HEK293 (cell line): ENCODE data around the gene C2CD2.

ENCODE experiments used
- CTCF ChIA-PET: fragments of 350-600 bp; formaldehyde crosslinking; extraction: SDS; loops from one replicate; lab custom pipeline; 2021; ENCODE audit warnings: antibody characterized with exemption; lab: Yijun Ruan, JAX
- POLR2A ChIA-PET: fragments of 300-600 bp; formaldehyde crosslinking; extraction: SDS; loops from one replicate; lab custom pipeline; 2020; ENCODE audit warnings: antibody characterized with exemption, inconsistent platforms; lab: Yijun Ruan, JAX
- H3K27ac ChIP-seq: fragments of 200-500 bp; sonication (Bioruptor generic); 2 replicates; pipeline ENCODE4 v1.5.1; 2014; ENCODE audit warnings: low read depth, low read length, control low read depth, inconsistent platforms; ENCODE audit errors: extremely low read depth
- H3K36me3 ChIP-seq, 2 experiments: fragments of 200-500 bp in 1 of 2; sonication (Bioruptor generic) in 1 of 2; 1 replicate in 1 of 2; 2 replicates in 1 of 2; pipeline ENCODE4 v1.5.1; 2014 to 2017; ENCODE audit warnings: inconsistent platforms in 2 of 2, low read length in 2 of 2; ENCODE audit not compliant: control insufficient read depth in 2 of 2, insufficient read depth in 1 of 2
- H3K4me1 ChIP-seq: fragments of 200-500 bp; sonication (Bioruptor generic); 2 replicates; pipeline ENCODE4 v1.5.1; 2014; ENCODE audit warnings: mild to moderate bottlenecking, low read length, inconsistent platforms; ENCODE audit not compliant: control insufficient read depth, insufficient read depth
- H3K4me3 ChIP-seq: 2 replicates; pipeline ENCODE4 v1.5.1; 2011; ENCODE audit warnings: low read depth, mild to moderate bottlenecking, control low read depth, low read length, moderate library complexity
- H3K9me3 ChIP-seq: fragments of 200-500 bp; sonication (Bioruptor generic); 2 replicates; pipeline ENCODE4 v1.5.1; 2014; ENCODE audit warnings: low read depth, low read length, inconsistent platforms; ENCODE audit not compliant: control insufficient read depth, insufficient read depth
- BCL11B ChIP-seq: fragments of 450-650 bp; formaldehyde crosslinking; IDR thresholded peaks from 2 replicates; pipeline ENCODE4 v1.5.1; 2016; ENCODE audit warnings: low read depth, missing biosample characterization, missing genetic modification characterization
- OSR2 ChIP-seq: fragments of 450-650 bp; formaldehyde crosslinking; IDR thresholded peaks from 2 replicates; pipeline ENCODE4 v1.5.1; 2016; ENCODE audit warnings: missing biosample characterization, missing genetic modification characterization
- SCRT1 ChIP-seq: fragments of 450-650 bp; formaldehyde crosslinking; IDR thresholded peaks from 2 replicates; pipeline ENCODE4 v1.5.1; 2016; ENCODE audit warnings: missing biosample characterization, missing genetic modification characterization, borderline replicate concordance
- SP2 ChIP-seq: fragments of 450-650 bp; formaldehyde crosslinking; IDR thresholded peaks from 2 replicates; pipeline ENCODE4 v1.5.1; 2016; ENCODE audit warnings: missing biosample characterization, missing genetic modification characterization
- ZIC2 ChIP-seq: fragments of 450-650 bp; formaldehyde crosslinking; IDR thresholded peaks from 2 replicates; pipeline ENCODE4 v1.5.1; 2016; ENCODE audit warnings: missing biosample characterization, missing genetic modification characterization
- ZNF132 ChIP-seq: fragments of 450-650 bp; formaldehyde crosslinking; IDR thresholded peaks from 2 replicates; pipeline ENCODE4 v1.5.1; 2017; ENCODE audit warnings: missing biosample characterization, missing genetic modification characterization, borderline replicate concordance
- ZNF169 ChIP-seq: fragments of 450-650 bp; formaldehyde crosslinking; IDR thresholded peaks from 2 replicates; pipeline ENCODE4 v1.5.1; 2016; ENCODE audit warnings: missing biosample characterization, missing genetic modification characterization
- ZNF223 ChIP-seq: fragments of 450-650 bp; formaldehyde crosslinking; IDR thresholded peaks from 2 replicates; pipeline ENCODE4 v1.5.1; 2016; ENCODE audit warnings: missing biosample characterization, missing genetic modification characterization
- ZNF391 ChIP-seq: fragments of 450-650 bp; formaldehyde crosslinking; IDR thresholded peaks from 2 replicates; pipeline ENCODE4 v1.5.1; 2016; ENCODE audit warnings: low read depth, missing biosample characterization, missing genetic modification characterization, borderline replicate concordance
- ZNF404 ChIP-seq: fragments of 450-650 bp; formaldehyde crosslinking; IDR thresholded peaks from 2 replicates; pipeline ENCODE4 v1.5.1; 2017; ENCODE audit warnings: missing biosample characterization, missing genetic modification characterization
- ZNF426 ChIP-seq: fragments of 450-650 bp; formaldehyde crosslinking; IDR thresholded peaks from 2 replicates; pipeline ENCODE4 v1.5.1; 2017; ENCODE audit warnings: missing biosample characterization, missing genetic modification characterization, mild to moderate bottlenecking, inconsistent platforms, moderate library complexity
- ZNF501 ChIP-seq: fragments of 450-650 bp; formaldehyde crosslinking; IDR thresholded peaks from 2 replicates; pipeline ENCODE4 v1.5.1; 2016; ENCODE audit warnings: missing biosample characterization, missing genetic modification characterization
- ZNF548 ChIP-seq: fragments of 450-650 bp; formaldehyde crosslinking; IDR thresholded peaks from 2 replicates; pipeline ENCODE4 v1.5.1; 2016; ENCODE audit warnings: missing biosample characterization, missing genetic modification characterization
- ZNF549 ChIP-seq: fragments of 450-650 bp; IDR thresholded peaks from 2 replicates; pipeline ENCODE4 v1.5.1; 2018; ENCODE audit warnings: missing biosample characterization, missing genetic modification characterization, mild to moderate bottlenecking, inconsistent platforms, moderate library complexity
- ZNF585B ChIP-seq: fragments of 450-650 bp; formaldehyde crosslinking; IDR thresholded peaks from 2 replicates; pipeline ENCODE4 v1.5.1; 2016; ENCODE audit warnings: missing biosample characterization, missing genetic modification characterization
- ZNF654 ChIP-seq: fragments of 450-650 bp; formaldehyde crosslinking; IDR thresholded peaks from 2 replicates; pipeline ENCODE4 v1.5.1; 2016; ENCODE audit warnings: low read depth, missing biosample characterization, missing genetic modification characterization
- ZNF658 ChIP-seq: fragments of 450-650 bp; formaldehyde crosslinking; IDR thresholded peaks from 2 replicates; pipeline ENCODE4; 2016; ENCODE audit warnings: missing biosample characterization, missing genetic modification characterization
- ZNF707 ChIP-seq: fragments of 450-650 bp; formaldehyde crosslinking; IDR thresholded peaks from 2 replicates; pipeline ENCODE4 v1.5.1; 2016; ENCODE audit warnings: missing biosample characterization, missing genetic modification characterization
- ZNF76 ChIP-seq: fragments of 450-650 bp; formaldehyde crosslinking; IDR thresholded peaks from 2 replicates; pipeline ENCODE4; 2016; ENCODE audit warnings: low read depth, missing biosample characterization, missing genetic modification characterization, borderline replicate concordance
- ZNF785 ChIP-seq: fragments of 450-650 bp; formaldehyde crosslinking; IDR thresholded peaks from 2 replicates; pipeline ENCODE4 v1.5.1; 2016; ENCODE audit warnings: missing biosample characterization, missing genetic modification characterization
- ZSCAN23 ChIP-seq: fragments of 450-650 bp; formaldehyde crosslinking; IDR thresholded peaks from 2 replicates; pipeline ENCODE4 v1.5.1; 2016; ENCODE audit warnings: missing biosample characterization, missing genetic modification characterization
- TF ChIP-seq, protein P1 (sequence below): fragments of 450-650 bp; formaldehyde crosslinking; IDR thresholded peaks from 2 replicates; pipeline ENCODE4 v1.5.1; 2016; ENCODE audit warnings: missing biosample characterization, missing genetic modification characterization
- TF ChIP-seq, protein P2 (sequence below): fragments of 450-650 bp; formaldehyde crosslinking; IDR thresholded peaks from 2 replicates; pipeline ENCODE4 v1.5.1; 2016; ENCODE audit warnings: missing biosample characterization, missing genetic modification characterization
- TF ChIP-seq, protein P3 (sequence below): fragments of 450-650 bp; formaldehyde crosslinking; IDR thresholded peaks from 2 replicates; pipeline ENCODE4 v1.5.1; 2017; ENCODE audit warnings: missing biosample characterization, missing genetic modification characterization

Gene C2CD2

DNA sequence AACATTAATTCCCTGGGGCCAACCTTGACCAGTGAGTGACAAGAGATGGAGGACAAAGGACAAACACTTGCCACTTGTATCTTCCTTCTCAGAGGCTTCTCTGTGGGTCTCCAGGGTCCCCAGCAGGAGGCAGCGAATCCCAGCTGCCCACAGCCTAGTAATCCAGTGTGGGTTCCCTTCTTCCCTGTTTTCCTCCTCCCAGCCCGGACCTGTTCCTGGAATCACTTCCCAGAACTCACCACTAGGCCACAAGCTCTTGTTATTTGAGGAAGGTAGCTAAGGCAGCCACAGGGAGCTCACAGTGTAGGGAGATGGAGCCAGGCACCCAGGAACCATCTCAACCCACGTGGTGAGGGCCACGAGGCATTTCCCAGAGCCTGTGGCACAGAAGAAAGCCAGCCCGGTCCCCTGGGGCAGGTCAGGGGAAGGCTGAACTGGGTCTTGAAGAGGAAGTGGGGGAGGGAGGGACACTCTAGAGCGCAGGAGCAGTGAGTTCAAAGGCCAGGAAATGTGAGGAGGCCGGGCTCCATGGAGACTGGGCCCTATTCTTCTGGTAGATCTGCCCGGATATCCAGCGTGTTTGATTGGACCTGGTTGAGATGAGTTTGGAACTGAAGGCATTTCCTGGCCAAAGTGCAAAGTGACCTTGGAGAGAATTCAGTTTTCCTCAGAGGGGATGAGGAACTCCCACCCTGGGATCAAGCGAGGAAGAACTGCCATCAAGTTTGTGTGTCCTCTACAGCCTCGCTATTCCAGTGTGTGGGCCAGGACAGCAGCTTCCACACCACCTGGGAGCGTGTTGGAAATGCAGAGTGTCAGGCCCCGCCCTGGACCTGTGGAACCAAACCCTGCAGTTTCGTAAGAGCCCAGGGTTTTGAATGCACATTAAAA lies 20.3 kb upstream of the C2CD2 start:
- TF ChIP-seq ZNF501 (tag by site-specific recombination) = no peak
- no peak for TF ChIP-seq BCL11B (tag by site-specific recombination)
- TF ChIP-seq ZIC2 (tag by site-specific recombination) = no peak
- TF ChIP-seq ZNF785 (tag by site-specific recombination) = no peak
- TF ChIP-seq, all 188 proteins: peak for 0
- H3K27ac ChIP-seq = no peak overlapping the region
- no peak overlapping the region for H3K4me3 ChIP-seq
- H3K36me3 ChIP-seq = no peaks in the 10 kb centered on the region
- no peaks in the 10 kb centered on the region for H3K9me3 ChIP-seq
- ChIA-PET POLR2A (no interaction called here), CTCF (no interaction called here)
- peaks cover 2% of the 10 kb centered on the region; the same call in 1 of the 2 replicates for H3K4me1 ChIP-seq

DNA sequence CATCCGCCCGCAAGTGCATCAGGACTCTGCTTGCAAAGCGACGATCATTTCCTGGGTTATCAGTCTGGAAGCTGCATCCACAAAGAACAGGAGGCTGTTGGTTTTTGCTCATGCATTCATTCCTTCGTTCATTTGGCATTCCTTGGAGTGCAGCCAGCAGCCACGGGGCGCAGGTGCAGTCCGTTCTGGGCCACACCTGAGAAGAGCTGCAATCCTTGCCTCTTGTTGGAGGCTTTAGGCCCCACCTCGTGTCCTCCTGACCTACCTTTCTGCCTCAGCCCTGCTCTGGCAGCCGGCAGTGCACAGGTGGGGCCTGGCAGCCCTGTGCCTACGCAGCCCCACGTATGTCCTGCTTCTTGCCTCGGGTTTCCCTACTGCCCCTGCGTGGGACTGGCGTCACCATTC lies 19.6 kb upstream of the C2CD2 start:
- no peaks in the 10 kb centered on the region for H3K9me3 ChIP-seq
- CTCF ChIA-PET = no interaction called here
- H3K4me1 ChIP-seq = peaks cover 3% of the 10 kb centered on the region; the same call in 1 of the 2 replicates
- no peak for TF ChIP-seq ZNF76
- no peak for TF ChIP-seq ZNF404 (tag by site-specific recombination)
- TF ChIP-seq, protein P1, sequence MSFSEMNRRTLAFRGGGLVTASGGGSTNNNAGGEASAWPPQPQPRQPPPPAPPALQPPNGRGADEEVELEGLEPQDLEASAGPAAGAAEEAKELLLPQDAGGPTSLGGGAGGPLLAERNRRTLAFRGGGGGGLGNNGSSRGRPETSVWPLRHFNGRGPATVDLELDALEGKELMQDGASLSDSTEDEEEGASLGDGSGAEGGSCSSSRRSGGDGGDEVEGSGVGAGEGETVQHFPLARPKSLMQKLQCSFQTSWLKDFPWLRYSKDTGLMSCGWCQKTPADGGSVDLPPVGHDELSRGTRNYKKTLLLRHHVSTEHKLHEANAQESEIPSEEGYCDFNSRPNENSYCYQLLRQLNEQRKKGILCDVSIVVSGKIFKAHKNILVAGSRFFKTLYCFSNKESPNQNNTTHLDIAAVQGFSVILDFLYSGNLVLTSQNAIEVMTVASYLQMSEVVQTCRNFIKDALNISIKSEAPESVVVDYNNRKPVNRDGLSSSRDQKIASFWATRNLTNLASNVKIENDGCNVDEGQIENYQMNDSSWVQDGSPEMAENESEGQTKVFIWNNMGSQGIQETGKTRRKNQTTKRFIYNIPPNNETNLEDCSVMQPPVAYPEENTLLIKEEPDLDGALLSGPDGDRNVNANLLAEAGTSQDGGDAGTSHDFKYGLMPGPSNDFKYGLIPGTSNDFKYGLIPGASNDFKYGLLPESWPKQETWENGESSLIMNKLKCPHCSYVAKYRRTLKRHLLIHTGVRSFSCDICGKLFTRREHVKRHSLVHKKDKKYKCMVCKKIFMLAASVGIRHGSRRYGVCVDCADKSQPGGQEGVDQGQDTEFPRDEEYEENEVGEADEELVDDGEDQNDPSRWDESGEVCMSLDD (tag by site-specific recombination) = no peak
- TF ChIP-seq ZNF391 (tag by site-specific recombination) = no peak
- no peak for TF ChIP-seq ZNF223 (tag by site-specific recombination)
- no peak for TF ChIP-seq ZNF548
- H3K36me3 ChIP-seq = no peaks in the 10 kb centered on the region
- POLR2A ChIA-PET = no interaction called here
- no peak overlapping the region for H3K27ac ChIP-seq
- H3K4me3 ChIP-seq = no peak overlapping the region

DNA sequence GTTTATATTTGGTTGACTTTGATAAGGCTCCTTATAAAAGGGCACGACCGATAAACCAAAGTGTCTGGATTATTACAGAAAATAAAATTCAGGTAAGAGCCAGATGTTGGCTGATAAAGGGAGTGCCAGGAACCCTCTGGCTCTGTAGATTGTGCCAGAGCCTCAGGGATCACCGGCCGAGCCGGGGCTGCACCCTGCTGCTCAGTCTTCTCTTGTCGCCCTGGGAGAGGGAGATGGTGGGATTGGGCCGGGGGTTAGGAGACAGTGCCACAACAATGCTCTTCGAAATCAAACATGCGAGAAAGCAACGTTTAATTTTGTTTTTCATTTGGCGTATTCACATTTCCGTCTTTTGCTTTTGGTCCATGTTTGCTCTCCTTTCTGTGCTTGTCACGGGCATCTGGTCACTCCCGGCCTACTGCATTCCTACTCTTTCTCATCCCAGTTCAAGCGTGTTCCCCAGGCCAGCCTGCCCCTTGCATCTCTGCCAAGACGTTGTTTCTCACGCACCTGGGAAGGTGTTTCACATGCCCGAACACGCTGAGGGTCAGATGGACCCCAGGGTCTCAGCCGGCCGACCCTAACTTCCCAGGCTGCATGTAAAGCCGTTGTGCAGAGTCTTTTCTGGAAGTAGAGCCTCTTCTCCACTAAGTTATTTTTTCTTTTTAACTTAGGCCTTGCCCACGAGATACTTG lies 18.8 kb upstream of the C2CD2 start:
- no peaks in the 10 kb centered on the region for H3K9me3 ChIP-seq
- H3K27ac ChIP-seq = no peak overlapping the region
- POLR2A ChIA-PET = no interaction called here
- CTCF ChIA-PET = interaction anchor here (0.5 to 0.6 kb wide), 2 partner anchors 31 to 47 kb away, joined by 4 to 5 read pairs; no protein-coding TSS in a partner anchor
- H3K36me3 ChIP-seq = no peaks in the 10 kb centered on the region
- TF ChIP-seq ZNF658 = no peak
- no peak for TF ChIP-seq ZNF585B
- TF ChIP-seq SCRT1 = no peak
- no peak for TF ChIP-seq ZNF426 (tag by site-specific recombination)
- no peak for TF ChIP-seq ZNF549 (tag by site-specific recombination)
- no peak for TF ChIP-seq ZNF132 (tag by site-specific recombination)
- TF ChIP-seq, protein P2, sequence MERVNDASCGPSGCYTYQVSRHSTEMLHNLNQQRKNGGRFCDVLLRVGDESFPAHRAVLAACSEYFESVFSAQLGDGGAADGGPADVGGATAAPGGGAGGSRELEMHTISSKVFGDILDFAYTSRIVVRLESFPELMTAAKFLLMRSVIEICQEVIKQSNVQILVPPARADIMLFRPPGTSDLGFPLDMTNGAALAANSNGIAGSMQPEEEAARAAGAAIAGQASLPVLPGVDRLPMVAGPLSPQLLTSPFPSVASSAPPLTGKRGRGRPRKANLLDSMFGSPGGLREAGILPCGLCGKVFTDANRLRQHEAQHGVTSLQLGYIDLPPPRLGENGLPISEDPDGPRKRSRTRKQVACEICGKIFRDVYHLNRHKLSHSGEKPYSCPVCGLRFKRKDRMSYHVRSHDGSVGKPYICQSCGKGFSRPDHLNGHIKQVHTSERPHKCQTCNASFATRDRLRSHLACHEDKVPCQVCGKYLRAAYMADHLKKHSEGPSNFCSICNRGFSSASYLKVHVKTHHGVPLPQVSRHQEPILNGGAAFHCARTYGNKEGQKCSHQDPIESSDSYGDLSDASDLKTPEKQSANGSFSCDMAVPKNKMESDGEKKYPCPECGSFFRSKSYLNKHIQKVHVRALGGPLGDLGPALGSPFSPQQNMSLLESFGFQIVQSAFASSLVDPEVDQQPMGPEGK = no peak
- no peak for TF ChIP-seq ZNF169 (tag by site-specific recombination)
- no peak for TF ChIP-seq ZNF654 (tag by site-specific recombination)
- TF ChIP-seq, protein P3, sequence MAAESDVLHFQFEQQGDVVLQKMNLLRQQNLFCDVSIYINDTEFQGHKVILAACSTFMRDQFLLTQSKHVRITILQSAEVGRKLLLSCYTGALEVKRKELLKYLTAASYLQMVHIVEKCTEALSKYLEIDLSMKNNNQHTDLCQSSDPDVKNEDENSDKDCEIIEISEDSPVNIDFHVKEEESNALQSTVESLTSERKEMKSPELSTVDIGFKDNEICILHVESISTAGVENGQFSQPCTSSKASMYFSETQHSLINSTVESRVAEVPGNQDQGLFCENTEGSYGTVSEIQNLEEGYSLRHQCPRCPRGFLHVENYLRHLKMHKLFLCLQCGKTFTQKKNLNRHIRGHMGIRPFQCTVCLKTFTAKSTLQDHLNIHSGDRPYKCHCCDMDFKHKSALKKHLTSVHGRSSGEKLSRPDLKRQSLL (tag by site-specific recombination) = no peak
- TF ChIP-seq OSR2 (tag by site-specific recombination) = no peak
- TF ChIP-seq SP2 (tag by site-specific recombination) = no peak
- TF ChIP-seq ZNF707 (tag by site-specific recombination) = no peak
- no peak for TF ChIP-seq ZSCAN23 (tag by site-specific recombination)
- H3K4me1 ChIP-seq = peaks cover 8% of the 10 kb centered on the region; the same call in 1 of the 2 replicates
- no peak overlapping the region for H3K4me3 ChIP-seq
